Mononuclear cell (primary cell): ENCODE results near the gene PGA5. TPM values are rescaled to one million over a fixed set of nuclear protein-coding genes. Genes with fewer than 3 reads are reported as not detected.
"Not testable (repeated sequence)": the region's sequence is repeated elsewhere in the genome, so short reads cannot be mapped to it uniquely, and the experiment has no call there.

Experiments used
- H3K27me3 ChIP-seq: 2 replicates; pipeline ENCODE4 v1.6.0; 2011; ENCODE audit warnings: low read length, control low read depth; ENCODE audit not compliant: insufficient read depth
- H3K4me1 ChIP-seq: 2 replicates; pipeline ENCODE4 v1.5.1; 2011; ENCODE audit warnings: mild to moderate bottlenecking, low read length, control low read depth; ENCODE audit not compliant: insufficient read depth
- H3K4me3 ChIP-seq: 2 replicates; pipeline ENCODE4 v1.5.1; 2011; ENCODE audit warnings: mild to moderate bottlenecking, low read length, moderate library complexity
- H3K9me3 ChIP-seq: 2 replicates; pipeline ENCODE4 v1.5.1; 2011; ENCODE audit warnings: low read depth, mild to moderate bottlenecking, control low read depth, low read length
- total RNA-seq: library from RNA; depleted of rRNA; stranded (reverse); fragments of >200 nt; gene quantifications from one replicate; pipeline ENCODE4 v1.2.3, GENCODE V29; 2012

Gene PGA5
- total RNA-seq, 1 donor = 0.52 TPM

- H3K9me3 ChIP-seq, H3K4me1 ChIP-seq, H3K27me3 ChIP-seq, H3K4me3 ChIP-seq: not testable (repeated sequence)
Measured at GRCh38 chr11:61212202-61212601, 28.8 kb upstream of the PGA5 start.

DNA sequence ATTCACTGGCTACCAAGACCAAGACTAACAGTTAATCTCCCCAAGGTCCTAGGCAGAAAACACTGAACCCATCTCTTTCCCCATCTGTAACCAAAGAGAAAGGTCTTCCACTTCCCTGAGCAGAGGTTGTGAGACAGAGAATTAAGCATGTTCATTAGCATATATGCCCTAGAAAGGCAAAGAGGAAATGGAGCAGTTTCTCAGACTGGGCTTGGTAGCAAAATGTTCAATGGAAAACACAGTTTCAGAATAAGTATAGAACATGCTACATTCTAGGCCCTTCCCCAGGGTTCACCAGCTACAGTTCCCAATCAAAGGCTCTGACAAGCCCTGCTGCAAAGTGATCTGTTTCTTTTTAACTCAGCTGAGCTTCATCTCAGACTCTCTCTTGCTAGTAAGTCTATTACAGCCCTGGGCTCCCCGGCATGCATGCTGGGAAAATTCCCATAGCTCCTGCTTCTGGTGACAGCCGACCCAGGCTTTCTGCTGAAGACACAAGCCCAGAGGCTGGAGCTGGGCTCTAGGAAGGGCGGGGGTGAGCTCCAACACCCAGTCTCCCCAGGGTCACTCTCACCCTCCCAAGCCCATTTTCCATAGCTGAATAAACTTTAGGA is 27.2 kb upstream of the PGA5 start:
- H3K9me3 ChIP-seq, H3K4me1 ChIP-seq, H3K27me3 ChIP-seq, H3K4me3 ChIP-seq: not testable (repeated sequence)

DNA sequence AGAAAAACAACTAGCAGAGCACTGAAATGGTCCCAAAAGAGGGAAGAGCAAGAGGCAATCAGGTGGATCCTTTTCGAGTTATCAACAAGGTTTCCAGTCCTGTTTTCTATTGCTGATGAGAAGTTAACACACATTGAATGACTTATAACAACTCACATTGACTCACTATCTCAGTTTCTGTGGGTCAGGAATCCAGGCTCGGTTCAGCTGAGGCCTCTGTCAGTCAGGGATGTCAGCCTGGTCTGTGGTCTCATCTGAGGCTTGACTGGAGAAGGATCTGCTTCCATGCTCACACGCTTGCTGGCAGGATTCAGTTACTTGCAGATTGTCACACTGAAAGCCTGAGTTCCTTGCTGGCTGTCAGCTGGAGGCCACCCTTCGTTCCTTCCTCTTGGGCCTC is 22.7 kb upstream of the PGA5 start:
- not testable (repeated sequence) for H3K27me3 ChIP-seq, H3K4me1 ChIP-seq, H3K4me3 ChIP-seq, H3K9me3 ChIP-seq

DNA sequence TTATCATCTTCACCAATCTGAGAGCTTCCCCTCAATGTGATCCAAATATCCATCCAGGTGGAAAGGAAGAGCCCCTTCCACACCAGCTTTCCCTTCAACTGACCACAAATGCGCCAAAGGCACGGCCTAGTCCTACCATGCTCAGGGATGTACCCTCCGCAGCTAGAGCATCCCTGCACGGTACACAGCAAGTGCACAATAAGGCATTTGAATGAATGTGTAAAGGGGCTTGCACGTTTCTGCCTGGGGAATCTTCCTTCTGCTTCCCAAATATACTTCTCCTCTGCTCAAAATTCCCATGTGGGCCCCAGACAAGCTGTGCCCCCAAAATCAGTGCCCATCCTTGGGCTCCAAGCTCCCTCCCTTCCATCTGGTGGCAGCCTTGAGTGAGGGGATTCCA is 22.0 kb upstream of the PGA5 start:
- not testable (repeated sequence) for H3K4me1 ChIP-seq, H3K4me3 ChIP-seq, H3K27me3 ChIP-seq, H3K9me3 ChIP-seq

GRCh38 chr11:61222047-61222446 is 18.9 kb upstream of the PGA5 start, which contains the start of gene PGA4:
PGA4 (plus strand) TSS chr11:61222347; CDS start chr11:61222401, 54 bp downstream.
- not testable (repeated sequence) for H3K4me3 ChIP-seq, H3K4me1 ChIP-seq, H3K27me3 ChIP-seq, H3K9me3 ChIP-seq

GRCh38 chr11:61222692-61223091 is 18.3 kb upstream of the PGA5 start:
- H3K27me3 ChIP-seq, H3K4me1 ChIP-seq, H3K9me3 ChIP-seq, H3K4me3 ChIP-seq: not testable (repeated sequence)

- H3K4me3 ChIP-seq, H3K9me3 ChIP-seq, H3K27me3 ChIP-seq, H3K4me1 ChIP-seq: not testable (repeated sequence)
Measured at GRCh38 chr11:61226457-61227137, 14.4 kb upstream of the PGA5 start.

DNA sequence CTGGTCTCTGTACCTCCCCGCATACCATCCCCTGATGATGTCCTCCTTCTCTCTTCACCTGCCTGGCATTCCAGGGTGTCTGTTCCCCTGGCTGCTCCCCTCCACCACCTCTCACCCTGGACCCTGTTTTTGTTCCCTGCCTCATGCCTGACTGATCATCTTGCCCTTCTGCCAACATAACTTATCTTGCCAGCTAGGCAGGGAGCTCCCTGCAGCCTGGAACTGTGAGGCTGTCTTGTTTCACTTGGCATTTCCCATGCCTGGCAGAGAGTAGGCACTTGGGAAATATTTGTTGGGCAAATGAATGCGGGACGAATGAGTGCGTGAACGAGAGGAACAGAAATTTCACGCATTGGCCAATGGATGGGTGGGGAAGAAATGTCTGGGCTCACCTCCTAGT is 11.5 kb upstream of the PGA5 start:
- not testable (repeated sequence) for H3K4me1 ChIP-seq, H3K9me3 ChIP-seq, H3K4me3 ChIP-seq, H3K27me3 ChIP-seq

- not testable (repeated sequence) for H3K4me3 ChIP-seq, H3K9me3 ChIP-seq, H3K27me3 ChIP-seq, H3K4me1 ChIP-seq
Measured at GRCh38 chr11:61231033-61231432, 9.9 kb upstream of the PGA5 start.

- H3K9me3 ChIP-seq = not testable (repeated sequence)
Measured at GRCh38 chr11:61231585-61231984, 9.4 kb upstream of the PGA5 start.

DNA sequence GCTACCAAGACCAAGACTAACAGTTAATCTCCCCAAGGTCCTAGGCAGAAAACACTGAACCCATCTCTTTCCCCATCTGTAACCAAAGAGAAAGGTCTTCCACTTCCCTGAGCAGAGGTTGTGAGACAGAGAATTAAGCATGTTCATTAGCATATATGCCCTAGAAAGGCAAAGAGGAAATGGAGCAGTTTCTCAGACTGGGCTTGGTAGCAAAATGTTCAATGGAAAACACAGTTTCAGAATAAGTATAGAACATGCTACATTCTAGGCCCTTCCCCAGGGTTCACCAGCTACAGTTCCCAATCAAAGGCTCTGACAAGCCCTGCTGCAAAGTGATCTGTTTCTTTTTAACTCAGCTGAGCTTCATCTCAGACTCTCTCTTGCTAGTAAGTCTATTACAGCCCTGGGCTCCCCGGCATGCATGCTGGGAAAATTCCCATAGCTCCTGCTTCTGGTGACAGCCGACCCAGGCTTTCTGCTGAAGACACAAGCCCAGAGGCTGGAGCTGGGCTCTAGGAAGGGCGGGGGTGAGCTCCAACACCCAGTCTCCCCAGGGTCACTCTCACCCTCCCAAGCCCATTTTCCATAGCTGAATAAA is 8.3 kb upstream of the PGA5 start:
- not testable (repeated sequence) for H3K4me1 ChIP-seq, H3K9me3 ChIP-seq, H3K27me3 ChIP-seq, H3K4me3 ChIP-seq

More at GRCh38 chr11:61231585-61231984, 9.4 kb upstream of the PGA5 start:
- not testable (repeated sequence) for H3K27me3 ChIP-seq, H3K4me3 ChIP-seq, H3K4me1 ChIP-seq

- H3K4me3 ChIP-seq, H3K9me3 ChIP-seq, H3K4me1 ChIP-seq, H3K27me3 ChIP-seq: not testable (repeated sequence)
Measured at GRCh38 chr11:61237130-61237529, 3.8 kb upstream of the PGA5 start.

DNA sequence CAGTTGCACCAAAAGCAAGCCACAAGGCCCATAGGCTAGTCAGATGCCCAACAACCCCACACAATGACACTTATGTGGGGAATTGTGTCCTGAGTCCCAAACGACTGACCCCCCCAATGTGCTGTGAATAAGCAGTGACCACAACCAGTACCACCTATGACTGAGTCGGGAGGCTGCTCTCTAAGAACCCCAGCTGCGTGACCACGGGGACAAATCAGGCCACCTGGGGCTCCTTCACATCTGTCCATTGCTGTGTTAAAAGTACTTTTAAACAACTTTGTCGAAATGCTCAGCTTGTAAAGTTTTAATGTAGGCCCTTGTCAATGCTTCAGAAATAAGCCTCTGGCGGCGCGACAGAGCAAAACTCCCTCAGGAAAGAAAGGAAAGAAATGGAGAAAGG is 687 bp upstream of the PGA5 start:
- H3K9me3 ChIP-seq, H3K27me3 ChIP-seq, H3K4me3 ChIP-seq, H3K4me1 ChIP-seq: not testable (repeated sequence)

- not testable (repeated sequence) for H3K4me3 ChIP-seq, H3K27me3 ChIP-seq, H3K9me3 ChIP-seq, H3K4me1 ChIP-seq
Measured at GRCh38 chr11:61241526-61241925, 551 bp downstream of the PGA5 start.

GRCh38 chr11:61245284-61245964 is 4.4 kb downstream of the PGA5 start:
- not testable (repeated sequence) for H3K4me3 ChIP-seq, H3K9me3 ChIP-seq, H3K27me3 ChIP-seq, H3K4me1 ChIP-seq

DNA sequence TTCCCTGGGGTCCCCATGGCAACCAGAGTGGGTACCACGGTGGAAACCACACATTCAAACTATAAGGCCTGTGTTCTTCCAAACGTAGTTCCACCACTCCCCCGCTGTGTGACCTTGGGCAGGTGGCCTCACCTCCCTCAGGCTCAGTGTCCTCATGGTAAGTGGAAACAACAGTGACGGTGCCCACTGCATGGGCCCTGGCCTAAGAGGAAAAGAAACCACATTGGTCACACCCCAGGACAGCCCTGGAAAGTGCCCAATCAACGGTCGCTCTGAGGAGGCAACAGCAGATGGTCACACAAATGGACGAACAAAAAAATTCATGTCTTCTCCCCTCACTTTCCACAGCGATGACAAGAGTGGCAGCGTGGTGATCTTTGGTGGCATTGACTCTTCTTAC is 7.1 kb downstream of the PGA5 start:
- not testable (repeated sequence) for H3K4me3 ChIP-seq, H3K4me1 ChIP-seq, H3K27me3 ChIP-seq, H3K9me3 ChIP-seq
